Raji (cell line): ENCODE data around the gene ACMSD.

Experiments
- POLR2A ChIP-seq: IDR thresholded peaks from 2 replicates; pipeline ENCODE4 v1.6.1; 2011; ENCODE audit warnings: low read depth, low read length, control low read depth; ENCODE audit not compliant: insufficient read depth

The ACMSD gene

GRCh38 chr2:134882773-134883172 is 44.4 kb downstream of the ACMSD start:
- TF ChIP-seq POLR2A, result no peak

- TF ChIP-seq POLR2A, result no peak
These were observed 45.3 kb downstream of the ACMSD start for GRCh38 chr2:134883552-134884293.

DNA sequence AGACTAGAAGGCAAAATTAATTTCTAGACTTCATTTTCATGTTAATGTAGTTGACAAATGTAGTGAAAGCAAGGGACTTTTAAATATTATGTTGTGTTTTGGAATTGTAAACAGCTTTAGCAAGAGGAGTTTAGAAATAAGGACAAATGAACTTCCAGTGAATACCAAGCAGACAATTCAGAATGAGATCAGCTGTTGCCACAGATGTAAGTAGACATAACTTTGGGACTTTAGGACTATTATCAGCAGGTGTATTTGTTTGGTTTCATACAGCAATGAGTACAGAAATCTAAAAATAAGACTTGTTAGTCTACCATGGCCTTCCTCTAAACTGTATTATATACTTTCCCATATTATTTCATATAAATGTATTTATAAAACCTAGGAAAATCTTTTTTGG is 46.0 kb downstream of the ACMSD start:
- TF ChIP-seq POLR2A, result no peak

DNA sequence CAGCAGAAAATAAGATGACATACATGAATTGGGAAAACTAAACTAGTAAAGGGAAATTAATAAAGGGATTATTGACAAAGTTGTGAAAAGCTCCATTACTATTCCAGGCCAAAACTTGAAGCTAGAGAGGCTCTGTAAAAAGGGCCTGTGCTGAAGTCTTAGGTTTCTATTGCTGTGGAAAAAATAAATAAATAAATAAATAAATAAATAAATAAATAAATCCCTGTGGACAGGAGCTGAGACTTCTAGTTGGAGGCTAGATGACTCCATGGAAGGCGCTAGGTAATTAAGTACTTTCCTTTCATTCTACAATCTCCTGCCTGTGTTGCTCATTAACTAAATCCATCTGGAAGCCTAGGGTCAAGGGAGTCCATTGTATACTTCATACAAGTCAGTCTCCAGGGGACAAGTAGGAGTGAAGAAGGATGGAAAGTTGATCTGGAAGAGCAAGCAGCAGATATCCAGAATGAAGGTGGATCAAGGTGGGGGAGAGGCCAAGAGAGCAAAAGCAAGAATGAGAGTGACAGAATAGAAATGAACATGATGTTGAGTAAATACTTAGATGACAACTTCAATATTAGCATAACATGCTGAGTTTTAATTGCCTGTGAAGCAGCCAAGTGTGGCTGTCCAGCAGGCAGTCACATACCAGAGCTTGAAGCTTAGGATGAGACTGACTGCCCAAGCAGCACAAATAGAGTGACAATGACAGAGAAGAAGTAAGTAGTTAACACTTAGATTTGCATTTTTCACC is 54.0 kb downstream of the ACMSD start:
- no peak for TF ChIP-seq POLR2A

DNA sequence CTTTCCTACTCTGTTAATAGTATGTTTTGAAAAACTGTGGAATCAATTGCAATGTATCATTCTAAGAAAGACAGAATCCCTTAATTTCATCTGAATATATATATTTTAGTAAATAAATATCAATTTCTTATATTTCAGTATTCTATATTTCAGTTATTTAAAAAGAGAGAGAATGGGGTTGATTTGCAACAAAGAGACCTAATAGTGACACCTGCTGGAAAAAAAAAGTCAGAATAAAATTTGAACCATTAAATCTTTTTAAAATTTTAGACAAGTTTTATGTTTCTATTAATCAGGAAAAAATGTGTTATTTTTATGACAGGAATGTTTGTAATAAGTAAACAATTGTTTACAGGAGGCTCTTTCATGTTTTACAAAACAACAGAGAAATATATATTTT is 59.5 kb downstream of the ACMSD start:
- TF ChIP-seq POLR2A, result no peak

DNA sequence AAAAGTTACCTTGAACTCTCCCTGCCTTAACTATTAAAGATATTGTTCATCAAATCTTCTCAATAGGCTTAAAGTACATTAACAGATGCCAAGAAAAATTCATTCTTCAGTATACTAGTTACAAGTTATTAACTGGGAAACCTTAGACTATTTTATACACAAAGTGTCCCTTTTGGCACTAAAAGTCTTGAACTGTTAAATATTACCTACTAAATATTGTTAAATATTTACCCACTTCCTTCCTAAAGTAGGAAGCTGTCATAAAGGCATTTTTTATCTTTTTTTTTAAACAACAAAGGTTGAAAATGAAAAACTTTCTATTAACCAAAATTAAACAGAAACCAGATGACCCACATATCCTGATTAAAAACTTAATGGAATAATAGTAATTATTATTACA is 60.8 kb downstream of the ACMSD start:
- no peak for TF ChIP-seq POLR2A

DNA sequence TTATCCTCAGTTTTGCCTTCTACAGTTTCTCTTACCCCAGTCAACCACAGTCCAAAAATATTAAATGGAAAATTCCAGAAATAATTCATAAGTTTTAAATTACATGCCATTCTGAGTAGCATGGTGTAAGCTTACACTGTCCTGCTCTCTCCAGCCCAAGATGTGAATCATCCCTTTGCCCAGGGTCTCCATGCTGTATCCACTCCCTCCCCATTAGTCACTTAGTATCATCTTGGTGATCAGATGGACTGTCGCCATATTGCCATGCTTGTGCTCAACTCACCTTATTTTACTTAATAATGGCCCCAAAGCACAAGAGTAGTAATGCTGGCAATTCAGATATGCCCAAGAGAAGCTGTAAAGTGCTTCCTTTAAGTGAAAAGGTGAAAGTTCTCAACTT is 61.7 kb downstream of the ACMSD start:
- TF ChIP-seq POLR2A, result no peak

GRCh38 chr2:134905168-134905567 is 66.8 kb downstream of the ACMSD start:
- no peak for TF ChIP-seq POLR2A

DNA sequence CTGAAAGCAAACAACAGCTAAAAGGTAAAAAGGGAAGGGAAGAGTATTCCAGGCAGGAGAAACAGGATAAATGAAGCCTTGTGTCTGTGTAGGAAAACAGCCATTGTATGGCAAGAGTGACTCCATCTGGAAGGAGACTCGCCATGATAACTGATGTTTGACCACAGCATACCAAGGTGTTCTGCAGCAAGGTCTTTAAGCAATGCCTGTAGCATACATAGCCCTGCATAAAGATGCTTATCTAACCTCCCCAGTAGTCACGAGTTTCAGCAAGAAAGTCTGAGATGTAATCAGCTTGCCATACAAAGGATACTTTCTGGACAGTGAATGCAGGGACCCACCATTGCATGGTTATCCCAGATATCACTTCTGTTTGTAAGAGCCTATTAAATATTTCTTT is 68.3 kb downstream of the ACMSD start:
- no peak for TF ChIP-seq POLR2A

DNA sequence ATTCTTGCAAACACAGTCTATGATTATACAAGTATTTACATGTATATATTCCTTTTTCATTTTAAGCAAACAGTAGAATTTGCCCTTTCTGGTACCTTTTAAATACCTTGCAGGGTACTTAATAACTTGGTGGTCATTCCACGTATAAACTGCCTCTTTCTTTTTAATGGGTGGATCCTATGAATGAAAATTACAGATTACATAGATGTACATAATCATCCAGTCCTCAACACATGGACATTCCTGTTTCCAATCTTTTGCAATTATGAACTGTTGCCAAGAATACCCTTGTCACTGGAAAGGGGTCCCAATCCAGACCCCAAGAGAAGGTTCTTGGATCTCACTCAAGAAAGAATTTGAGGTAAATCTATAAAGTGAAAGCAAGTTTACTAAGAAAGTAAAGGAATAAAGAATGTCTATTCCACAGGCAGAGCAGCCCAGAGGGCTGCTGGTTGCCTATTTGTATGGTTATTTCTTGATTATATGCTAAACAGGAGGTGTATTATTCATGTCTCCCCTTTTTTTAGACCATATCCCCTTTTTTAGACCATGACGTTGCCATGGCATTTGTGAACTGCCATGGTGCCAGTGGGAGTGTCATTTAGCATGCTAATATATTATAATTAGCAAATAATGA is 72.5 kb downstream of the ACMSD start:
- TF ChIP-seq POLR2A, result no peak

DNA sequence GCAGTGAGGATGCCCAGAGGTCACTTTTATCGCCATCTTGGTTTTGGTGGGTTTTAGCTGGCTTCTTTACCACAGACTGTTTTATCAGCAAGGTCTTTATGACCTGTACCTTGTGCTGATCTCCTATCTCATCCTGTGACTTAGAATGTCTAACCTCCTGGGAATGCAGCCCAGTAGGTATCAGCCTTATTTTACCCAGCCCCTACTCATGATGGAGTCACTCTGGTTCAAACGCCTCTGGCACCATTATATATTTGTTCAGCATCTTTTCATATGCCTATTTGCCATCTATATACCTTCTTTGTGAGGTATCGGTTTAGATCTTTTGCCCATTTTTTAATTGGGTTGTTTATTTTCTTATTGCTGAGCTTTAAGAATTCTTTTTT is 73.0 kb downstream of the ACMSD start:
- no peak for TF ChIP-seq POLR2A

DNA sequence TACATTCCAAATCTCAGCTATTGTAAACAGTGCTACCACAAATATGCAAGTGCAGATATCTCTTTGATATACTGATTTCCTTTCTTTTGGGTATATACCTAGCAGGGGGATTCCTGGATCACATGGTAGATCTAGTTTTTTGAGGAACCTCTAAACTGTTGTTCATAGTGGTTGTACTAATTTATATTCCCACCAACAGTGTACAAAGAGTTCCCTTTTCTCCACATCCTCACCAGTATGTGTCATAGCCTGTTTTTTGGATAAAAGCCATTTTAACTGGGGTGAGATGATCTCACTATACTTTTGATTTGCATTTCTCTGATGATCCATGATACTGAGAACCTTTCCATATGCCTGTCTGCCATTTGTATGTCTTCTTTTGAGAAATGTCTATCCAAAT is 73.9 kb downstream of the ACMSD start:
- no peak for TF ChIP-seq POLR2A

- TF ChIP-seq POLR2A, result no peak
These were observed 79.0 kb downstream of the ACMSD start for GRCh38 chr2:134917360-134917865.

- TF ChIP-seq POLR2A, result peak; percentile 73
These were observed 79.6 kb downstream of the ACMSD start for GRCh38 chr2:134917888-134918525.

DNA sequence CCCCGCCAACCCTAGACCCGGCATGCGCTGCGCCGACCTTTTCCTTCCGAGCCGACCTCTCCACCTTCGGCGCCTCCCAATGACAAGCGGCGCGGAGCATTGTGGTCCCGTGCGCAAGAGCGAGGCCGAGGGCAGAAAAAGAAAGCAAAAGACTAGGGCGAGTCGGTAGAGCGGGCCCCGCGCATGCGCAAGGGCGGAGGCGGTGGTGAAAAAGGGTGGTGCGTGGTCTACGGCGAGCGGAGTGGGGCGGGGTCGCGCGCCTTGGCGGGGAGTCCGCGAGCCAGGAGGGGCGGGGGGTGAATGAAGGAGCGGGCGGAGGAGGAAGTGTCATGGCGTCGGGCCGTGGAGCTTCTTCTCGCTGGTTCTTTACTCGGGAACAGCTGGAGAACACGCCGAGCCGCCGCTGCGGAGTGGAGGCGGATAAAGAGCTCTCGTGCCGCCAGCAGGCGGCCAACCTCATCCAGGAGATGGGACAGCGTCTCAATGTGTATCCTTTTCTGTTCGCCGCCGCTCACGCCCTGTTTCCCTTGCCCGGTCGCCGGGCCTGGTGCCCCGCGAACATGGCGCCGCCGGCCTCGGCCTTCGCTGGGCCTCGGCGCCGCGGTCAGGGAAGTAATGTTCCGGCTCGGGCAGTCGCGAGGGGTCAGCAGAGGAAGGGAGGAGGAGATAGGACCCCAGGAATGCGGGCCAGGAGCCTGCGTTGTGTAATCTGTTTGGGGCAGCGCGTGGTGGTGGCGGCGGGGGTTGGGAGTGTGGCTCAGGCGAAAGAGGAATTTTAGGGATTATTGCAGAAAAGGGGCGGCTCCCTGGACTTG is 80.3 kb downstream of the ACMSD start, which contains the start of gene CCNT2:
Gene CCNT2 (plus strand): TSS at position 297 of the 815 bp plus-strand sequence. CDS start 33 bp downstream, at position 330.
- peak; percentile 64 for TF ChIP-seq POLR2A
